SK-N-SH treated with all-trans-retinoic acid at 6 μM for 48 hours (cell line): ENCODE measurements around the gene SCYGR1.

ENCODE experiments used
- ATAC-seq: fragments of 200-7000 bp; cut with Tn5 transposase; 3 replicates; pipeline ENCODE4 v1.9.1; 2020; ENCODE audit warnings: mild to moderate bottlenecking, moderate library complexity
- ARNTL ChIP-seq: fragments of 450-650 bp; formaldehyde crosslinking; IDR thresholded peaks from 2 replicates; pipeline ENCODE4 v1.5.0; 2020; ENCODE audit warnings: low read depth, mild to moderate bottlenecking, moderate library complexity, borderline replicate concordance
- BACH2 ChIP-seq: fragments of 250-450 bp; sonication (Bioruptor Pico); IDR thresholded peaks from 2 replicates; pipeline ENCODE4 v1.9.0; 2021; ENCODE audit warnings: mild to moderate bottlenecking, borderline replicate concordance
- CSDC2 ChIP-seq: fragments of 250-450 bp; sonication (Bioruptor Pico); IDR thresholded peaks from 2 replicates; pipeline ENCODE4 v1.5.0; 2020; ENCODE audit warnings: mild to moderate bottlenecking, moderate library complexity
- ESRRG ChIP-seq: fragments of 250-450 bp; sonication (Bioruptor Pico); IDR thresholded peaks from 2 replicates; pipeline ENCODE4 v1.6.1; 2021; ENCODE audit warnings: mild to moderate bottlenecking
- ISL1 ChIP-seq: fragments of 250-450 bp; sonication (Bioruptor Pico); IDR thresholded peaks from 2 replicates; pipeline ENCODE4 v2.1.2; 2022; ENCODE audit warnings: mild to moderate bottlenecking, moderate library complexity
- OSR1 ChIP-seq: fragments of 250-450 bp; sonication (Bioruptor Pico); IDR thresholded peaks from 2 replicates; pipeline ENCODE4 v1.8.0; 2022; ENCODE audit warnings: moderate library complexity, mild to moderate bottlenecking, inconsistent platforms
- PPARA ChIP-seq: fragments of 250-450 bp; sonication (Bioruptor Pico); IDR thresholded peaks from 2 replicates; pipeline ENCODE4 v1.5.0; 2020; ENCODE audit warnings: mild to moderate bottlenecking, borderline replicate concordance
- RARB ChIP-seq: fragments of 250-450 bp; sonication (Bioruptor Pico); IDR thresholded peaks from 2 replicates; pipeline ENCODE4 v1.8.0; 2021; ENCODE audit warnings: mild to moderate bottlenecking, moderate library complexity
- SNAI2 ChIP-seq: fragments of 250-450 bp; sonication (Bioruptor Pico); IDR thresholded peaks from 2 replicates; pipeline ENCODE4 v1.5.0; 2020; ENCODE audit warnings: mild to moderate bottlenecking, moderate library complexity
- TCF4 ChIP-seq: fragments of 250-450 bp; sonication (Bioruptor Pico); IDR thresholded peaks from 2 replicates; pipeline ENCODE4 v1.8.0; 2021; ENCODE audit warnings: mild to moderate bottlenecking, moderate library complexity, borderline replicate concordance
- TOX ChIP-seq: fragments of 250-450 bp; sonication (Bioruptor Pico); IDR thresholded peaks from 2 replicates; pipeline ENCODE4 v1.8.0; 2021; ENCODE audit warnings: mild to moderate bottlenecking, moderate library complexity, borderline replicate concordance
- ZC3H10 ChIP-seq: fragments of 250-450 bp; sonication (Bioruptor Pico); IDR thresholded peaks from 2 replicates; pipeline ENCODE4 v1.5.1; 2021; ENCODE audit warnings: mild to moderate bottlenecking, moderate library complexity
- ZFP3 ChIP-seq: fragments of 250-450 bp; sonication (Bioruptor Pico); IDR thresholded peaks from 2 replicates; pipeline ENCODE4 v1.5.0; 2020; ENCODE audit warnings: mild to moderate bottlenecking, moderate library complexity
- ZFP30 ChIP-seq: fragments of 450-650 bp; formaldehyde crosslinking; IDR thresholded peaks from 2 replicates; pipeline ENCODE4 v1.5.0; 2022; ENCODE audit warnings: mild to moderate bottlenecking, moderate library complexity
- ZNF565 ChIP-seq: fragments of 450-650 bp; formaldehyde crosslinking; conservative IDR thresholded peaks from 2 replicates; pipeline ENCODE4 v1.5.0; 2020; ENCODE audit warnings: low read depth, mild to moderate bottlenecking, moderate library complexity
- ZNF70 ChIP-seq: fragments of 450-650 bp; formaldehyde crosslinking; IDR thresholded peaks from 2 replicates; pipeline ENCODE4 v1.5.0; 2020; ENCODE audit warnings: mild to moderate bottlenecking, moderate library complexity
- ZNF8 ChIP-seq: fragments of 450-650 bp; formaldehyde crosslinking; IDR thresholded peaks from 2 replicates; pipeline ENCODE4 v1.5.0; 2020; ENCODE audit warnings: mild to moderate bottlenecking, moderate library complexity
- TF ChIP-seq, protein P1 (sequence below): fragments of 250-450 bp; sonication (Bioruptor Pico); IDR thresholded peaks from 2 replicates; pipeline ENCODE4 v1.8.0; 2020; ENCODE audit warnings: mild to moderate bottlenecking, moderate library complexity, borderline replicate concordance
- TF ChIP-seq, protein P2 (sequence below): fragments of 250-450 bp; sonication (Bioruptor Pico); IDR thresholded peaks from 2 replicates; pipeline ENCODE4 v1.8.0; 2021; ENCODE audit warnings: low read depth, mild to moderate bottlenecking, moderate library complexity, borderline replicate concordance
- TF ChIP-seq, protein P3 (sequence below): fragments of 250-450 bp; sonication (Bioruptor Pico); IDR thresholded peaks from 2 replicates; pipeline ENCODE4 v1.5.1; 2021; ENCODE audit warnings: mild to moderate bottlenecking, moderate library complexity
- TF ChIP-seq, protein P4 (sequence below): fragments of 250-450 bp; sonication (Bioruptor Pico); IDR thresholded peaks from 2 replicates; pipeline ENCODE4 v1.5.0; 2020; ENCODE audit warnings: mild to moderate bottlenecking, moderate library complexity

SCYGR1 gene

DNA sequence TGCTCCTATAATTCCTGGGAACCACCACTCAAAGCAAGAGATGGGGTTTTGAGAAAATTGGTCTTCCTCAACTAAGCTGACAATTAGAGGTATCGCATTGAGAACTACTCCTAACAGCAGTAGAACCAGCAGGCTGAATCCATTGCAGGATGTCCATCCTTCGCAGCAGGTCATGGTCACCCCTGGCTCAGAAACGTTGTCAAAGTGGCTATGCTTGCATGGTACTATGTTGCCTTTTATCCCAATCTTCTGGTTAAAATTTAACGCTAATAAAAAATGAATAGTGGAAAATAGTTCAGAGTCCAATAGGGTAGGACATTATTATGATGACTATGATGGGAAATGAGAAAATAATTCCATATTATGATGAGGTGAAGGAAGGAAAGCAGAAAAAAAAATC is 8.7 kb downstream of the SCYGR1 start, which contains the start of gene TM4SF20 (continued):
- no peak for TF ChIP-seq TOX (CRISPR knock-in tag)
- no peak for TF ChIP-seq ZC3H10 (CRISPR knock-in tag)
- no peak for TF ChIP-seq PPARA (CRISPR knock-in tag)
- TF ChIP-seq, protein P1, sequence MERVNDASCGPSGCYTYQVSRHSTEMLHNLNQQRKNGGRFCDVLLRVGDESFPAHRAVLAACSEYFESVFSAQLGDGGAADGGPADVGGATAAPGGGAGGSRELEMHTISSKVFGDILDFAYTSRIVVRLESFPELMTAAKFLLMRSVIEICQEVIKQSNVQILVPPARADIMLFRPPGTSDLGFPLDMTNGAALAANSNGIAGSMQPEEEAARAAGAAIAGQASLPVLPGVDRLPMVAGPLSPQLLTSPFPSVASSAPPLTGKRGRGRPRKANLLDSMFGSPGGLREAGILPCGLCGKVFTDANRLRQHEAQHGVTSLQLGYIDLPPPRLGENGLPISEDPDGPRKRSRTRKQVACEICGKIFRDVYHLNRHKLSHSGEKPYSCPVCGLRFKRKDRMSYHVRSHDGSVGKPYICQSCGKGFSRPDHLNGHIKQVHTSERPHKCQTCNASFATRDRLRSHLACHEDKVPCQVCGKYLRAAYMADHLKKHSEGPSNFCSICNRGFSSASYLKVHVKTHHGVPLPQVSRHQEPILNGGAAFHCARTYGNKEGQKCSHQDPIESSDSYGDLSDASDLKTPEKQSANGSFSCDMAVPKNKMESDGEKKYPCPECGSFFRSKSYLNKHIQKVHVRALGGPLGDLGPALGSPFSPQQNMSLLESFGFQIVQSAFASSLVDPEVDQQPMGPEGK (CRISPR knock-in tag) = no peak
- no peak for TF ChIP-seq RARB

DNA sequence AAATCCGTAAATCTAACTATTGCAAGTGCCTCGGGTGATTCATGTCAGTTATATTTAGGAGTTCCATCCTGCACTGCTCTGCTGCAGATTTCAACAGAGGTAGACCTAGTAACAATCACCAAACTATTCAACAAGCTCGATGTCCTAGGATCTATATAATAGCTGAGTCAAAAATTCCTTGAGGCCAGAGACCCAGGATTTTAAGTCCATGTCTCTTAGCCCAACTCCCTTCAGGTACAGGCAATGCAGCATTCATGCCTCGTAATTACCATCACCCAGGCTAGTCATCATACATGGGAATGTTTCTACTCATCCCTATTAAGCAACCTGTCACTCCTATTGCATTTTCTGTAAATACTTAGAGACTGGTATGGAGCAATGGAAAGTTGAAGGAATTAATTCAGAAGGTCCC is 9.4 kb downstream of the SCYGR1 start:
- TF ChIP-seq ISL1 (CRISPR knock-in tag) (no peak), ZNF70 (no peak), TCF4 (CRISPR knock-in tag) (no peak), CSDC2 (CRISPR knock-in tag) (no peak), ZNF8 (CRISPR knock-in tag) (no peak), TOX (CRISPR knock-in tag) (no peak), OSR1 (no peak), ZNF565 (CRISPR knock-in tag) (no peak), ARNTL (CRISPR knock-in tag) (no peak), BACH2 (CRISPR knock-in tag) (no peak), ZFP30 (CRISPR knock-in tag) (no peak), ZFP3 (CRISPR knock-in tag) (no peak), RARB (no peak), SNAI2 (CRISPR knock-in tag) (no peak)
- TF ChIP-seq, protein P2, sequence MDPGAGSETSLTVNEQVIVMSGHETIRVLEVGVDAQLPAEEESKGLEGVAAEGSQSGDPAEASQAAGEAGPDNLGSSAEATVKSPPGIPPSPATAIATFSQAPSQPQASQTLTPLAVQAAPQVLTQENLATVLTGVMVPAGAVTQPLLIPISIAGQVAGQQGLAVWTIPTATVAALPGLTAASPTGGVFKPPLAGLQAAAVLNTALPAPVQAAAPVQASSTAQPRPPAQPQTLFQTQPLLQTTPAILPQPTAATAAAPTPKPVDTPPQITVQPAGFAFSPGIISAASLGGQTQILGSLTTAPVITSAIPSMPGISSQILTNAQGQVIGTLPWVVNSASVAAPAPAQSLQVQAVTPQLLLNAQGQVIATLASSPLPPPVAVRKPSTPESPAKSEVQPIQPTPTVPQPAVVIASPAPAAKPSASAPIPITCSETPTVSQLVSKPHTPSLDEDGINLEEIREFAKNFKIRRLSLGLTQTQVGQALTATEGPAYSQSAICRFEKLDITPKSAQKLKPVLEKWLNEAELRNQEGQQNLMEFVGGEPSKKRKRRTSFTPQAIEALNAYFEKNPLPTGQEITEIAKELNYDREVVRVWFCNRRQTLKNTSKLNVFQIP = no peak
- TF ChIP-seq, protein P1 (CRISPR knock-in tag) = no peak
- TF ChIP-seq, protein P3, sequence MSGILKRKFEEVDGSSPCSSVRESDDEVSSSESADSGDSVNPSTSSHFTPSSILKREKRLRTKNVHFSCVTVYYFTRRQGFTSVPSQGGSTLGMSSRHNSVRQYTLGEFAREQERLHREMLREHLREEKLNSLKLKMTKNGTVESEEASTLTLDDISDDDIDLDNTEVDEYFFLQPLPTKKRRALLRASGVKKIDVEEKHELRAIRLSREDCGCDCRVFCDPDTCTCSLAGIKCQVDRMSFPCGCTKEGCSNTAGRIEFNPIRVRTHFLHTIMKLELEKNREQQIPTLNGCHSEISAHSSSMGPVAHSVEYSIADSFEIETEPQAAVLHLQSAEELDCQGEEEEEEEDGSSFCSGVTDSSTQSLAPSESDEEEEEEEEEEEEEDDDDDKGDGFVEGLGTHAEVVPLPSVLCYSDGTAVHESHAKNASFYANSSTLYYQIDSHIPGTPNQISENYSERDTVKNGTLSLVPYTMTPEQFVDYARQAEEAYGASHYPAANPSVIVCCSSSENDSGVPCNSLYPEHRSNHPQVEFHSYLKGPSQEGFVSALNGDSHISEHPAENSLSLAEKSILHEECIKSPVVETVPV (CRISPR knock-in tag) = no peak
- TF ChIP-seq, protein P4, sequence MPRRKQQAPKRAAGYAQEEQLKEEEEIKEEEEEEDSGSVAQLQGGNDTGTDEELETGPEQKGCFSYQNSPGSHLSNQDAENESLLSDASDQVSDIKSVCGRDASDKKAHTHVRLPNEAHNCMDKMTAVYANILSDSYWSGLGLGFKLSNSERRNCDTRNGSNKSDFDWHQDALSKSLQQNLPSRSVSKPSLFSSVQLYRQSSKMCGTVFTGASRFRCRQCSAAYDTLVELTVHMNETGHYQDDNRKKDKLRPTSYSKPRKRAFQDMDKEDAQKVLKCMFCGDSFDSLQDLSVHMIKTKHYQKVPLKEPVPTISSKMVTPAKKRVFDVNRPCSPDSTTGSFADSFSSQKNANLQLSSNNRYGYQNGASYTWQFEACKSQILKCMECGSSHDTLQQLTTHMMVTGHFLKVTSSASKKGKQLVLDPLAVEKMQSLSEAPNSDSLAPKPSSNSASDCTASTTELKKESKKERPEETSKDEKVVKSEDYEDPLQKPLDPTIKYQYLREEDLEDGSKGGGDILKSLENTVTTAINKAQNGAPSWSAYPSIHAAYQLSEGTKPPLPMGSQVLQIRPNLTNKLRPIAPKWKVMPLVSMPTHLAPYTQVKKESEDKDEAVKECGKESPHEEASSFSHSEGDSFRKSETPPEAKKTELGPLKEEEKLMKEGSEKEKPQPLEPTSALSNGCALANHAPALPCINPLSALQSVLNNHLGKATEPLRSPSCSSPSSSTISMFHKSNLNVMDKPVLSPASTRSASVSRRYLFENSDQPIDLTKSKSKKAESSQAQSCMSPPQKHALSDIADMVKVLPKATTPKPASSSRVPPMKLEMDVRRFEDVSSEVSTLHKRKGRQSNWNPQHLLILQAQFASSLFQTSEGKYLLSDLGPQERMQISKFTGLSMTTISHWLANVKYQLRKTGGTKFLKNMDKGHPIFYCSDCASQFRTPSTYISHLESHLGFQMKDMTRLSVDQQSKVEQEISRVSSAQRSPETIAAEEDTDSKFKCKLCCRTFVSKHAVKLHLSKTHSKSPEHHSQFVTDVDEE (CRISPR knock-in tag) = no peak
- TF ChIP-seq, all 23 proteins: peak for 0
- ATAC-seq = no peak

DNA sequence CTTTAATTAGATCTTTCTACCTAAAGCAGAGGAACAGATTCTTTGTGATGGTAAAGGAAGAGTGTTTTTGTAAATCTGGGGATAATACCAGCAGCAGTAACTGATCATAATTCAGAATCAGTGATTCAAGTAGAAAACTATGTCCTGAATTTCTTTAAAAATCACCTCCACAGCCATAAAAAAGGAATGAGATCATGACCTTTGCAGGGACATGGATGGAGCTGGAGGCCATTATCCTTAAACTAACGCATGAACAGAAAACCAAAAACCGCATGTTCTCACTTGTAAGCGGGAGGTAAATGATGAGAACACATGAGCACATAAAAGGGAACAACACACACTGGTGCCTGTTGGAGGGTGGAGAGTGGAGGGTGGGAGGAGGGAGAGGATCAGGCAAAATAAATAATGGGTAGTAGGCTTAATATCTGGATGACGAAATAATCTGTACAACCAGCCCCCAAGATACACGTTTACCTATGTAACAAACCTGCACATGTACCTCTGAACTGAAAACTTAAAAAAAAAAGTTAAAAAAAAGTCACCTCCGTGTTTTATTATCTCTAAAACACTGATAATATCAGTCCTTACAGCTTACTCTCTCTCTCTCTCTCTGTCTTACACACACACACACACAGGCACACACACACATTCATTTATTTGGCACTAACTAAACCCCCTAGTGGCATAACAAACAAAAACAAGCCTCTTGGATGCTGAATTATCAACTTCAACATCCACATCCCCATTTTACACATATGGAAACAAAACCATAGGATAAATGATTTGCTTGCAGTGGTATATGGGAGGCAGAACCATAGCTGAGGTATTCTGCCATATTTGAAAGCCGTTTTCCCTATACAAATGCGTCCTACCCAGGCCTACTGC is 10.0 kb downstream of the SCYGR1 start:
- ATAC-seq = peak; percentile 29; the same call in 1 of the 3 replicates

More for the DNA sequence above, 10.0 kb downstream of the SCYGR1 start:
- no peak for TF ChIP-seq PPARA (CRISPR knock-in tag)
- TF ChIP-seq BACH2 (CRISPR knock-in tag) = no peak
- TF ChIP-seq, protein P2 = no peak
- no peak for TF ChIP-seq ZFP30 (CRISPR knock-in tag)
- no peak for TF ChIP-seq ESRRG
- TF ChIP-seq ARNTL (CRISPR knock-in tag) = no peak
- TF ChIP-seq ZNF8 (CRISPR knock-in tag) = no peak
